GM19372 (cell line): ENCODE measurements around the gene TSKS.
"Not testable (repeated sequence)": the region's sequence is repeated elsewhere in the genome, so short reads cannot be mapped to it uniquely, and the experiment has no call there.

Source experiments
- ATAC-seq: cut with Tn5 transposase; IDR thresholded peaks from one replicate; pipeline ENCODE4 v1.9.1; 2021; ENCODE audit warnings: mild to moderate bottlenecking, low read depth, moderate library complexity; ENCODE audit not compliant: unreplicated experiment

The TSKS gene

GRCh38 chr19:49719420-49719819 is 43.7 kb downstream of the TSKS start:
- ATAC-seq, result not testable (repeated sequence)

GRCh38 chr19:49718991-49719390 is 44.1 kb downstream of the TSKS start:
- no peak for ATAC-seq

- no peak for ATAC-seq
Observed at GRCh38 chr19:49718511-49718910, 44.6 kb downstream of the TSKS start.

- ATAC-seq, result no peak
Observed at GRCh38 chr19:49716154-49716553, 47.0 kb downstream of the TSKS start.

- no peak for ATAC-seq
Observed at GRCh38 chr19:49713236-49713845, 49.8 kb downstream of the TSKS start.

GRCh38 chr19:49712397-49712859 is 50.7 kb downstream of the TSKS start:
- no peak for ATAC-seq

- no peak for ATAC-seq
Observed at GRCh38 chr19:49710372-49710951, 52.6 kb downstream of the TSKS start.

GRCh38 chr19:49705919-49706318 is 57.2 kb downstream of the TSKS start:
- no peak for ATAC-seq

GRCh38 chr19:49704888-49705642 is 58.0 kb downstream of the TSKS start:
- no peak for ATAC-seq

GRCh38 chr19:49701271-49701786 is 61.8 kb downstream of the TSKS start:
- no peak for ATAC-seq

GRCh38 chr19:49700563-49700962 is 62.5 kb downstream of the TSKS start:
- ATAC-seq, result no peak

- no peak for ATAC-seq
Observed at GRCh38 chr19:49699364-49699763, 63.7 kb downstream of the TSKS start.

- no peak for ATAC-seq
Observed at GRCh38 chr19:49696865-49697264, 66.2 kb downstream of the TSKS start.

GRCh38 chr19:49696115-49696514 is 67.0 kb downstream of the TSKS start:
- ATAC-seq, result no peak

- no peak for ATAC-seq
Observed at GRCh38 chr19:49692147-49692506, 71.0 kb downstream of the TSKS start.

- ATAC-seq, result no peak
Observed at GRCh38 chr19:49691243-49692146, 71.6 kb downstream of the TSKS start.

GRCh38 chr19:49690656-49691242 is 72.4 kb downstream of the TSKS start, which contains the start of gene CPT1C:
CPT1C (plus strand) TSS chr19:49691116; CDS start chr19:49692253, 1,137 bp downstream.
- ATAC-seq, result no peak

- no peak for ATAC-seq
Observed at GRCh38 chr19:49690079-49690655, 72.9 kb downstream of the TSKS start.
